ENCODE measurements around the gene ING2. TPM values are rescaled to one million over a fixed set of nuclear protein-coding genes. Genes with fewer than 3 reads are reported as not detected.
"Not testable (repeated sequence)": the region's sequence is repeated elsewhere in the genome, so short reads cannot be mapped to it uniquely, and the experiment has no call there.

The ING2 gene
- total and polyA plus RNA-seq, 8 donors = 9.3 to 29.4 (median 24.1) TPM

DNA sequence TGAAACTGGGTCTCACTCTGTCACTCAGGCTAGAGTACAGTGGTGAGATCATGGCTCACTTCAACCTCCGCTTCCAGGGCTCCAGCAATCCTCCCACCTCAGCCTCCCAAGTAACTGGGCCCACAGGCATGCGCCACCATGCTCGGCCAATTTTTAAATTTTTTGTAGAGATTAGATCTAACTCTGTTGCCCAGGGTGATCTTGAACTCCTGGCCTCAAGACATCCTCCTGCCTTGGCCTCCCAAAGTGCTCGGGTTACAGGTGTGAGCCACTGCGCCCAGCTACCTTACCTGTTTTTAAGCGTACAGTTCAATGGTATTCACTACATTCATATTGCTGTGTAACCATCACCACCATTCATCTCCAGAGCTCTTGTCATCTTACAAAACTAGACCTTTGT is 41.5 kb downstream of the ING2 start:
- intact Hi-C loops (cut with DNase I) = no loop called here
- no peak for ATAC-seq
- no peaks in the 10 kb centered on the region for H3K4me1 ChIP-seq
- no peaks in the 10 kb centered on the region for H3K36me3 ChIP-seq
- no peak overlapping the region for H3K4me3 ChIP-seq
- H3K27me3 ChIP-seq = peaks cover 0 to 4% of the 10 kb centered on the region in 2 donors
- H3K27ac ChIP-seq = no peak overlapping the region
- peaks cover 0 to 12% of the 10 kb centered on the region in 2 donors for H3K9me3 ChIP-seq
- no peak for DNase-seq
- TF ChIP-seq, protein P1, sequence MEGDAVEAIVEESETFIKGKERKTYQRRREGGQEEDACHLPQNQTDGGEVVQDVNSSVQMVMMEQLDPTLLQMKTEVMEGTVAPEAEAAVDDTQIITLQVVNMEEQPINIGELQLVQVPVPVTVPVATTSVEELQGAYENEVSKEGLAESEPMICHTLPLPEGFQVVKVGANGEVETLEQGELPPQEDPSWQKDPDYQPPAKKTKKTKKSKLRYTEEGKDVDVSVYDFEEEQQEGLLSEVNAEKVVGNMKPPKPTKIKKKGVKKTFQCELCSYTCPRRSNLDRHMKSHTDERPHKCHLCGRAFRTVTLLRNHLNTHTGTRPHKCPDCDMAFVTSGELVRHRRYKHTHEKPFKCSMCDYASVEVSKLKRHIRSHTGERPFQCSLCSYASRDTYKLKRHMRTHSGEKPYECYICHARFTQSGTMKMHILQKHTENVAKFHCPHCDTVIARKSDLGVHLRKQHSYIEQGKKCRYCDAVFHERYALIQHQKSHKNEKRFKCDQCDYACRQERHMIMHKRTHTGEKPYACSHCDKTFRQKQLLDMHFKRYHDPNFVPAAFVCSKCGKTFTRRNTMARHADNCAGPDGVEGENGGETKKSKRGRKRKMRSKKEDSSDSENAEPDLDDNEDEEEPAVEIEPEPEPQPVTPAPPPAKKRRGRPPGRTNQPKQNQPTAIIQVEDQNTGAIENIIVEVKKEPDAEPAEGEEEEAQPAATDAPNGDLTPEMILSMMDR (IDR thresholded peaks at IDR 0.05) = no peak

DNA sequence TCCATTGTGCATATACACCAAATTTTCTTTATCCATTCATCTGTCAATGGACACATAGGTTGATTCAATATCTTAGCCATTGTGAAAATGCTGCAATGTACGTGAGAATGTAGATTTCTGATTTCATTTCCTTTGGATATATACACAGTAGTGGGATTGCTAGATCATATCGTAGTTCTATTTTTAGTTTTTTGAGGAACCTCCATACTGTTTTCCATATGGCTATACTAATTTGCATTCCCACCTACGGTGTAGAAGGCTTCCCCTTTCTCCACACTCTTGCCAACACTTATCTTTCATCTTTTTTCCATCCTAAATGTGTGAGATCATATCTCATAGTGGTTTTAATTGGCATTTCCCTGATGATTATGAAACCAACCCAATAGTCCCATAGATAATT is 43.4 kb downstream of the ING2 start:
- no peak overlapping the region for H3K27ac ChIP-seq
- H3K27me3 ChIP-seq = peaks cover 0 to 4% of the 10 kb centered on the region in 2 donors
- ATAC-seq (no peak), DNase-seq (no peak)
- no peaks in the 10 kb centered on the region for H3K36me3 ChIP-seq
- H3K9me3 ChIP-seq = peaks cover 0 to 12% of the 10 kb centered on the region in 2 donors
- H3K4me1 ChIP-seq = no peaks in the 10 kb centered on the region
- intact Hi-C loops (cut with DNase I) = no loop called here
- TF ChIP-seq, protein P1 (IDR thresholded peaks at IDR 0.05) = no peak
- H3K4me3 ChIP-seq = no peak overlapping the region

DNA sequence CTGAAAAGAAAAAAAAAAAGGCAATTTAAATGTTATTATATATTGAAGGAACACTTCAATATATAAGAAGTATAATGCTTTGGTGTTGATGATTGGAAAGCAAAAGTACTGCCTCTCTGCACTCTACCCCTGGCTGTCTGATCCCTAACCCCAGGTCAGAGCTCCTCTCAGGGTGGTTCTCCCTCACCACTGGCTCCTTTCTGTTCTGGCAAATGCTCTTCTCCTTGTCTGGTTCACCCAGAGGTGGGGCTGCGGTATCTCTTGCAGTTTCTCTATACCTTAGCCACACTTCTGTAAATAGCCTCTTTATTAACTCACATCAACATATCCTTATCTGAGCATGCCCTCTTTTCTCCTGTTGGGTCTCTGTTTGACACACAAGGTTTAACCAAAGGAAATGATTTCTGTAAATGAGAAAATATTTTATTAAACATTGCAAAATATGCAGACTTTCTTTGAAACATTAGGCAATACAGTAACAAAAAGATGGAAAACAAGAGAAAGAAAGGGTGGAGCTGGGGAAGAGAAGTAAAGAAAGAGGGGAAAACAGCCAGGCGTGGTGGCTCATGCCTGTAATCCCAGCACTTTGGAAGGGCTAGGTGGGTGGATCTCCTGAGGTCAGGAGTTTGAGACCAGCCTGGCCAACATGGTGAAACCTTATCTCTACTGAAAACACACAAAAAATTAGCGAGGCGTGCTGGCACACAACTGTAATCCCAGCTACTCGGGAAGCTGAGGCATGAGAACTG is 45.7 kb downstream of the ING2 start:
- ATAC-seq (no peak), DNase-seq (no peak)
- TF ChIP-seq, protein P1 (IDR thresholded peaks at IDR 0.05) = no peak
- H3K9me3 ChIP-seq = no peaks in the 10 kb centered on the region
- peaks cover 0 to 4% of the 10 kb centered on the region in 2 donors for H3K27me3 ChIP-seq
- no peaks in the 10 kb centered on the region for H3K4me1 ChIP-seq
- intact Hi-C loops (cut with DNase I) = no loop called here
- H3K27ac ChIP-seq = no peak overlapping the region
- H3K36me3 ChIP-seq = no peaks in the 10 kb centered on the region
- no peak overlapping the region for H3K4me3 ChIP-seq

DNA sequence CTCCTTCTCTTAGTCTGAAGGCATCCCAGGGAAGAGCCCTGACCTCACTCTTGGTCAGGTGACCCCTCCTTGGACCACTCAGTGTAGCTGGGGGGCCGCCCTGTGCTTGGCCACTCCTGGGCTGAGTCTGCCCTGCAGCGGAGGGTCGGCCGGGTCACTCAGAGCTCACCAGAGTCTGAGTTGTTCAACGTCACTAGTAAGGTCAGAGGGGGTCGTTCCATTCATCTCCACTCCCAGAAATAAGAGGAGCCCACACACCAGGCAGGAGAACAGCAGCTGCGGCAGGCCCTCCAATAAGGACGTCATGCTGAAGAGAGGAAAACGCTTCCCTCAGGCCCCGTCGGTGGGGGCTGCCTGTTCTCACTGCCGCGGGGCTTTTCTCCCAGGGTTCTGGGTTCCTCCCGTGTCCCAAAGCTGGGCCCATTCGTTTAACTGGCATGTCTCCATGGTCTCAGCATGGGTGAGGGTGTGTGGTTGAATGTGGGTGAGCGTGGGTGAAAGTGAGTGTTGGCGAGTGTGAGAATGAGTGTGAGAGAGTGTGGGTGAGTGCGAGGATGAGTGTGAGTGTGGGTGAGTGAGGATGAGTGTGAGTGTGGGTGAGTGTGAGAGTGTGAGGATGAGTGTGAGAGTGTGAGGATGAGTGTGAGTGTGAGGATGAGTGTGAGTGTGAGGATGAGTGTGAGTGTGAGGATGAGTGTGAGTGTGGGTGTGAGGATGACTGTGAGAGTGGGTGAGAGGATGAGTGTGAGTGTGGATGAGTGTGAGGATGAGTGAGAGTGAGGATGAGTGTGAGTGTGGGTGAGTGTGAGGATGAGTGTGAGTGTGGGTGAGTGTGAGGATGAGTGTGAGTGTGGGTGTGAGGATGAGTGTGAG is 47.7 kb downstream of the ING2 start:
- H3K4me1 ChIP-seq = no peaks in the 10 kb centered on the region
- DNase-seq (no peak), ATAC-seq (no peak)
- H3K9me3 ChIP-seq = no peaks in the 10 kb centered on the region
- H3K27me3 ChIP-seq = peaks cover 0 to 4% of the 10 kb centered on the region in 2 donors
- no peaks in the 10 kb centered on the region for H3K36me3 ChIP-seq
- intact Hi-C loops (cut with DNase I) = no loop called here
- TF ChIP-seq, protein P1 (IDR thresholded peaks at IDR 0.05) = no peak
- H3K4me3 ChIP-seq = no peak overlapping the region
- no peak overlapping the region for H3K27ac ChIP-seq

DNA sequence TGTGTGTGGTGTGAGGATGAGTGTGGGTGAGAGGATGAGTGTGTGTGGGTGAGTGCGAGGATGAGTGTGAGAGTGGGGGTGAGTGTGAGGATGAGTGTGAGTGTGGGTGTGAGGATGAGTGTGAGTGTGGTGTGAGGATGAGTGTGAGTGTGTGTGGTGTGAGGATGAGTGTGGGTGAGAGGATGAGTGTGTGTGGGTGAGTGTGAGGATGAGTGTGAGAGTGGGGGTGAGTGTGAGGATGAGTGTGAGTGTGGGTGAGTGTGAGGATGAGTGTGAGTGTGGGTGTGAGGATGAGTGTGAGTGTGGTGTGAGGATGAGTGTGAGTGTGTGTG is 48.3 kb downstream of the ING2 start:
- H3K4me3 ChIP-seq; H3K36me3 ChIP-seq; ATAC-seq; intact Hi-C loops (cut with DNase I); H3K27ac ChIP-seq; H3K9me3 ChIP-seq; H3K4me1 ChIP-seq; DNase-seq; H3K27me3 ChIP-seq: not testable (repeated sequence)

Measured in left lung (tissue), 10 donors.